Stimulated activated memory B cell treated with anti-CD40 and anti-IgM and Interleukin-4, amounts not matched to agents 10 μg/mL and 1 μg/mL and 100 μg/mL, for 72 hours (primary cell): ENCODE measurements around the gene TMEM63C.

Experiments
- ATAC-seq: fragments of 150-1000 bp; cut with Tn5 transposase; 2 replicates; pipeline ENCODE4 v1.10.0; 2021
- H3K27ac Mint-ChIP-seq: one replicate; pipeline ENCODE4 v1.8.0; 2022; ENCODE audit warnings: mild to moderate bottlenecking, mixed read lengths
- H3K27me3 Mint-ChIP-seq: one replicate; pipeline ENCODE4 v1.8.0; 2022; ENCODE audit warnings: mixed read lengths
- H3K36me3 Mint-ChIP-seq: one replicate; pipeline ENCODE4 v1.8.0; 2022; ENCODE audit warnings: mixed read lengths
- H3K4me1 Mint-ChIP-seq: one replicate; pipeline ENCODE4 v1.8.0; 2022; ENCODE audit warnings: mixed read lengths
- H3K4me3 Mint-ChIP-seq: one replicate; pipeline ENCODE4 v1.8.0; 2022; ENCODE audit warnings: mild to moderate bottlenecking, moderate library complexity, mixed read lengths
- H3K9me3 Mint-ChIP-seq: one replicate; pipeline ENCODE4 v1.8.0; 2022; ENCODE audit warnings: mixed read lengths

TMEM63C gene

GRCh38 chr14:77264466-77265186 lies 83.0 kb downstream of the TMEM63C start:
- no peak overlapping the region for H3K4me3 Mint-ChIP-seq
- H3K36me3 Mint-ChIP-seq, result no peaks in the 10 kb centered on the region
- H3K4me1 Mint-ChIP-seq, result peaks cover 7% of the 10 kb centered on the region
- no peak overlapping the region for H3K27ac Mint-ChIP-seq
- no peak for ATAC-seq
- H3K27me3 Mint-ChIP-seq, result peaks cover 37% of the 10 kb centered on the region
- H3K9me3 Mint-ChIP-seq, result peaks cover 4% of the 10 kb centered on the region

GRCh38 chr14:77265187-77265515 lies 83.6 kb downstream of the TMEM63C start:
- ATAC-seq, result no peak
- no peaks in the 10 kb centered on the region for H3K36me3 Mint-ChIP-seq

GRCh38 chr14:77265561-77266335 lies 84.2 kb downstream of the TMEM63C start:
- H3K9me3 Mint-ChIP-seq, result peaks cover 4% of the 10 kb centered on the region
- no peak overlapping the region for H3K27ac Mint-ChIP-seq
- ATAC-seq, result no peak
- H3K27me3 Mint-ChIP-seq, result peaks cover 40% of the 10 kb centered on the region
- peaks cover 16% of the 10 kb centered on the region for H3K4me1 Mint-ChIP-seq
- no peak overlapping the region for H3K4me3 Mint-ChIP-seq
- H3K36me3 Mint-ChIP-seq, result no peaks in the 10 kb centered on the region

More at GRCh38 chr14:77265187-77265515, 83.6 kb downstream of the TMEM63C start:
- Mint-ChIP-seq H3K4me1 (peaks cover 12% of the 10 kb centered on the region), H3K4me3 (no peak overlapping the region), H3K27me3 (peaks cover 37% of the 10 kb centered on the region), H3K27ac (no peak overlapping the region), H3K9me3 (peaks cover 4% of the 10 kb centered on the region)

GRCh38 chr14:77266336-77266735 lies 84.7 kb downstream of the TMEM63C start:
- peaks cover 39% of the 10 kb centered on the region for H3K27me3 Mint-ChIP-seq
- no peak overlapping the region for H3K27ac Mint-ChIP-seq
- no peak overlapping the region for H3K4me3 Mint-ChIP-seq
- ATAC-seq, result no peak
- H3K9me3 Mint-ChIP-seq, result peaks cover 4% of the 10 kb centered on the region
- no peaks in the 10 kb centered on the region for H3K36me3 Mint-ChIP-seq
- H3K4me1 Mint-ChIP-seq, result peaks cover 18% of the 10 kb centered on the region

- H3K9me3 Mint-ChIP-seq, result peaks cover 4% of the 10 kb centered on the region
- no peaks in the 10 kb centered on the region for H3K36me3 Mint-ChIP-seq
- no peak for ATAC-seq
- H3K27me3 Mint-ChIP-seq, result peaks cover 54% of the 10 kb centered on the region
- peaks cover 25% of the 10 kb centered on the region for H3K4me1 Mint-ChIP-seq
- H3K27ac Mint-ChIP-seq, result no peak overlapping the region
- no peak overlapping the region for H3K4me3 Mint-ChIP-seq
Measured at GRCh38 chr14:77267937-77268699, 86.5 kb downstream of the TMEM63C start.

GRCh38 chr14:77268989-77269600 lies 87.5 kb downstream of the TMEM63C start:
- ATAC-seq, result no peak
- Mint-ChIP-seq H3K27ac (no peak overlapping the region), H3K4me3 (no peak overlapping the region), H3K36me3 (no peaks in the 10 kb centered on the region), H3K27me3 (peaks cover 61% of the 10 kb centered on the region), H3K4me1 (peaks cover 25% of the 10 kb centered on the region), H3K9me3 (peaks cover 4% of the 10 kb centered on the region)

GRCh38 chr14:77270361-77271112 lies 88.9 kb downstream of the TMEM63C start:
- no peak overlapping the region for H3K27ac Mint-ChIP-seq
- H3K4me1 Mint-ChIP-seq, result peaks cover 17% of the 10 kb centered on the region
- H3K4me3 Mint-ChIP-seq, result no peak overlapping the region
- H3K27me3 Mint-ChIP-seq, result peaks cover 61% of the 10 kb centered on the region
- peaks cover 4% of the 10 kb centered on the region for H3K36me3 Mint-ChIP-seq
- peak; percentile 9 for ATAC-seq
- peaks cover 4% of the 10 kb centered on the region for H3K9me3 Mint-ChIP-seq

GRCh38 chr14:77271113-77271710 lies 89.6 kb downstream of the TMEM63C start, which contains the start of gene NGB:
TSS of gene NGB (minus strand) at chr14:77271206. CDS start at chr14:77270937, 269 bp downstream.
- Mint-ChIP-seq H3K36me3 (peaks cover 10% of the 10 kb centered on the region), H3K27ac (no peak within 1 kb of the TSS), H3K4me3 (no peak within 1 kb of the TSS), H3K9me3 (peaks cover 4% of the 10 kb centered on the region), H3K4me1 (peaks cover 17% of the 10 kb centered on the region), H3K27me3 (peaks cover 61% of the 10 kb centered on the region)
- no peak for ATAC-seq

GRCh38 chr14:77272261-77272660 lies 90.7 kb downstream of the TMEM63C start:
- Mint-ChIP-seq H3K27ac (no peak overlapping the region), H3K4me3 (no peak overlapping the region), H3K36me3 (peaks cover 18% of the 10 kb centered on the region), H3K9me3 (peaks cover 4% of the 10 kb centered on the region), H3K4me1 (peaks cover 17% of the 10 kb centered on the region), H3K27me3 (peaks cover 61% of the 10 kb centered on the region)
- no peak for ATAC-seq

- H3K27me3 Mint-ChIP-seq, result peaks cover 47% of the 10 kb centered on the region
- no peak overlapping the region for H3K4me3 Mint-ChIP-seq
- ATAC-seq, result no peak
- no peaks in the 10 kb centered on the region for H3K9me3 Mint-ChIP-seq
- H3K36me3 Mint-ChIP-seq, result peaks cover 28% of the 10 kb centered on the region
- no peak overlapping the region for H3K27ac Mint-ChIP-seq
- H3K4me1 Mint-ChIP-seq, result peaks cover 17% of the 10 kb centered on the region
Measured at GRCh38 chr14:77273796-77274195, 92.2 kb downstream of the TMEM63C start.

GRCh38 chr14:77275041-77275580 lies 93.5 kb downstream of the TMEM63C start:
- Mint-ChIP-seq H3K4me1 (peaks cover 13% of the 10 kb centered on the region), H3K27ac (no peak overlapping the region), H3K9me3 (no peaks in the 10 kb centered on the region), H3K27me3 (peaks cover 34% of the 10 kb centered on the region), H3K36me3 (peaks cover 42% of the 10 kb centered on the region), H3K4me3 (no peak overlapping the region)
- ATAC-seq, result no peak

- no peak overlapping the region for H3K27ac Mint-ChIP-seq
- no peak overlapping the region for H3K4me3 Mint-ChIP-seq
- ATAC-seq, result no peak
- H3K9me3 Mint-ChIP-seq, result no peaks in the 10 kb centered on the region
- peaks cover 29% of the 10 kb centered on the region for H3K27me3 Mint-ChIP-seq
- H3K36me3 Mint-ChIP-seq, result peaks cover 46% of the 10 kb centered on the region
- H3K4me1 Mint-ChIP-seq, result peaks cover 9% of the 10 kb centered on the region
Measured at GRCh38 chr14:77275601-77276017, 94.0 kb downstream of the TMEM63C start.

- H3K27ac Mint-ChIP-seq, result no peak overlapping the region
- H3K4me3 Mint-ChIP-seq, result no peak overlapping the region
- H3K36me3 Mint-ChIP-seq, result peaks cover 46% of the 10 kb centered on the region
- H3K27me3 Mint-ChIP-seq, result peaks cover 24% of the 10 kb centered on the region
- ATAC-seq, result no peak
- H3K4me1 Mint-ChIP-seq, result peaks cover 6% of the 10 kb centered on the region
- H3K9me3 Mint-ChIP-seq, result no peaks in the 10 kb centered on the region
Measured at GRCh38 chr14:77276295-77276935, 94.8 kb downstream of the TMEM63C start.
